Globus pallidus (tissue), 1 donor: ENCODE results near the gene KDM2A.
"Not testable (repeated sequence)": the region's sequence is repeated elsewhere in the genome, so short reads cannot be mapped to it uniquely, and the experiment has no call there.

Source experiments
- DNase-seq: peaks from one replicate; pipeline ENCODE4 v3.0.0-alpha.2; 2015; ENCODE audit warnings: low spot score

KDM2A gene

DNA sequence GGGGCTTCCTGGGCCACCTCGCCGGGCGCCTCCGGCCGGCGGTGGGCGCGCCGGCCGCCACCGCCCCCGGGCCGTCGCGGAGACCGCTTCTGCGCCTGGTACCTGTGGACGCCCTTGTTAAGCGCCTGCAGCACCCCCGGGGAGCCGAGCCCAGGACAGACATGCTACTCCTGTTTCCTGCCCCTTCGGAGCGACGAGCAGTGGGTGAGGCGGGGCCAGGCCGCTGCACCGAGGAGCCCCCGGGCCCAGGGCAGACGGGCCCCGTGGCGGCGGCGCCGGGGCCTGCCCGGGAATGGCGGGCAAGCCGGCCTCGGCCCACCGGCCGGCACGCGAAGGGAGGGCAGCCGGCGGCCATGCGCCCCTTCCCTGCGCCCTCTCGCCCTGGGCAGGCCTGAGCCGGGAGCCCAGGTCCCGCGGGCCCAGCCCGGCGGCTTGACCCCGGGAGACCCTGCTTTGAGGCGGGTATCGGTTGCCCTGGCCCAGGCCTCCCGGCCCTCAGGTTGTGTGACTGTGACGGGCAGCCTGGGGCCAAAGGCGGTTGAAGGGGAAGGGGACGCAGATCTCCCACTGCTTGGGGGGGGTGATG is 789 bp upstream of the KDM2A start:
- DNase-seq = peak; percentile 32

DNA sequence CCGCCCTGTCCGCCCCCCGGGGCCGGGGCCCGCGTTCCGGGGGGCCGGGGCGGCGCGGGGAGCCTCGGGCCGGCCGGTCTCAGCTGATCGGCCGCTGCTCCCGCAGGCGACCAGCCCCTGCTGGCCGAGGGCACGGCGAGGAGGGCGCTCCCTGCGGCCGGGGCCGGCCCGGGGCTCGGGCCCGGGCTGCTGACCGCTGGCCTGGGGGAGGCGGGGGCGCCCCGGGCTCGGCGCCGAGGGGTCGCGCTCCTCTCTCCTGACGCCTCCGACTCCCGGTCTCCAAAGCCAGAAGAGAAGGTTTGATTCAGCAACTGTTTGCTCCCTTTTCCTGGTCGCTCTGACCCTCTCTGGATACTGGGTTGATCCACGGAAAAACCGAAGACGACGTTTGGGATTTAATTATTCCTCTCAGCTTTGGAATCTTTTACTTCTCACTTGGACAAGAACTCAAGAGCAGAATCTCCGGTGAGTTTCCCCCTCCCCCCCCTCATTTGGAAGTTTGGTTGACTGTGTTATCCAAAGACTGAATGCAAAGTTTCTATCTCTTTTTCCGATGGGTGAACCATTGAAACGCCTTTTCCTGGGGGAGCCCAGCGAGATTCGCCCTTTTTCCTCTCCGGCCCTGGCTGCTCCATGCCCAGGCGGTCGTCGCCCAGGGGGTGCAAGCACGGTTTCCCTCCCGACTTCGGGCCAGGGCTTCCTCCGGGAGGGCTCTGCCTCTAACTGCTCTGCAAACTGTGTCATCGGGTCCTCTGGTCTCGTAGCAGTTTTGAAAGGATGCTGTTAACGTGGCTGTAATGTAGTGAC is 725 bp downstream of the KDM2A start:
- DNase-seq = peak; percentile 46

DNA sequence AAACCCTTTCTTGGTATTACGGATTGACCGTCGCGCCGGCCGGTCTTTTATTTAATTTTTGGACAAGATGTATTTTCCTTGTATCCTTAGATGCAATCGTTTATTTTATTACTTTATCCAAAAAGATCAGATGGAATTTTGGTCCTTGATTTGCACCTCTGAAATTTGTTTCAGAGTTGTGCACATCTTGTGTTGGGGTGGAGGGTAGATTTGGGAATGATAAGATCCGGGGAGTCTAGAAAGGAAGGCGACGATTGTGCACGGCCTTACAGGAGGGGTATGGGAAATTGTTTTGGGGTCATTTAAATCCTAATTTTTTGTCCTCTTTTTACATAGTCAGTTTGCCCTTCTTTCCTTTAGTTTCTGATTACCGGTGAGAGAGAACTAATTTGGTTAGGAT is 1.4 kb downstream of the KDM2A start:
- DNase-seq = no peak

DNA sequence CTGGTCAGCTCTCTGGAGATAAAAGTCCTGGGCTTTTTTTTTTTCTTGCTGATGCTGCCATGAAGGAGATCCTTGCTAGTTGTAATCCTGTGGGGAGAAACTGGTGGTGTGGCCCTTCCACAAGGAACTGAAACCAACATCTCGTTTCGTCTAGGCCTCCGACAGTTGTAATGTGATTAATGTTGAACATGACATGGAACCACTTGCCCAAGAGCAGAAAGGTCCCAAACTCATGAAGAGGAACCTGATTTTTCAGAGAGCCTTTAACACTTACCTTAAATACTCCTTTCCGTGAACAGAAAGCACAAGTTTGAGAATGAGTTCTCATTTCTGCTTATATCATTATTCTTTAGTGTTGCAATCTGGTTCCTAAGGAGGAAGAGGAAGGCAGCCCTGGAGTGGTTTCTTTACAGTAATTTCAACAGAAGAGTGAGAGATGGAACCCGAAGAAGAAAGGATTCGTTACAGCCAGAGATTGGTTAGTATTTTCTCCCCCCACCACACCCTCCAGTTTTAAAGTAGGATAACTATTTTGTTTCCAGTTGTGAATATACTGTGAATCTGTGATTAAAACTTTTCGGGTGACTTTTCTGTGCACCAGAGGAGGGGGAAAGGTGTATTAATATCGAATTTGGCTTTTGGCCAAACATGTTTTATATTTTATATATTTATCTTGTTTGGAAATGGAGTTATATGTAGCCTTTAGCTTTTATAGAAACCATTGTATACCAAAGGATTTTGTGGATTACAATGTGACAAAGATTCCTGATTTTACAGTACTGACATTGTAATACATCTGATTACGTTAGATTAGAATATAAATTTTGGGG is 2.0 kb downstream of the KDM2A start:
- peak; percentile 49 for DNase-seq

DNA sequence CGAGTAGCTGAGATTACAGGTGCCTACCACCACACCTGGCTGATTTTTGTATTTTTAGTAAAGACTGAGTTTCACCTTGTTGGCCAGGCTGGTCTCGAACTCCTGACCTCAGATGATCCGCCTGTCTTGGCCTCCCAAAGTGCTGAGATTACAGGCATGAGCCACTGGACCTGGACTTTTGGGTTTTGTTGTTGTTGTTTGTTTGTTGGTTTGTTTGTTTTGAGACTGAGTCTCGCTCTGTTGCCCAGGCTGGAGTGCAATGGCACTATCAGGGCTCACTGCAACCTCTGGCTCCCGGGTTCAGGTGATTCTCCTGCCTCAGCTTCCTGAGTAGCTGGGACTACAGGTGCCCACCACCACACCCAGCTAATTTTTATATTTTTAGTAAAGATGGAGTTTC is 4.7 kb downstream of the KDM2A start:
- DNase-seq = not testable (repeated sequence)

DNA sequence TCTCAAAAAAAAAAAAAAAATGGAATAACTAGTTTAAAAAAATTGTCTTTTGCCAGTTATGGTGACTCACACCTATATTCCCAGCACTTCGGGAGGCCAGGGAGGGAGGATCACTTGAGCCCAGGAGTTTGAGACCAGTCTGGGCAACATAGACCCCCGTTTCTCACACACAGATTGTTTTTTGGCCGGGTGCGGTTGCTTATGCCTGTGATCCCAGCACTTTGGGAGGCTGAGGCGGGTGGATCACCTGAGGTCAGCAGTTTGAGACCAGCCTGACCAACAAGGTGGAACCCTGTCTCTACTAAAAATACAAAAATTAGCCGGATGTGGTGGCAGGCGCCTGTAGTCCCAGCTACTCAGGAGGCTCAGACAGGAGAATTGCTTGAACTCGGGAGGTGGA is 7.2 kb downstream of the KDM2A start:
- DNase-seq = not testable (repeated sequence)

DNA sequence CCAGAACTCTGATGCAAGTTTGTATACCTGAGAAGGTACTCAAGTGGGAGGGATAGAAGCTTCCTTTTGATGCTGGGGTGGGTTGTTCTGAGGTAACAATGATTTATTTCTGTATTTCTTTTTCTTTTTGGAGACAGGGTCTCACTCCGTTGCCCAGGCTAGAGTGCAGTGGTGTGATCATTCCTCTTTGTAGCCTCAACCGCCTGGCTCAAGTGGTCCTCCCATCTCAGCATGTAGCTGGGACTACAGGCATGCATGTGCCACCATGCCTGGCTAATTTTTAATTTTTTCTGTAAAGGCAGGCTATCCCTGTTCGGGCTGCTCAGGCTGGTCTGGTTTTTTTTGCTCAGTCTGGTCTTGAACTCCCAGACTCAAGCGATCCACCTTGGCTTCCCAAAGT is 7.9 kb downstream of the KDM2A start:
- no peak for DNase-seq

DNA sequence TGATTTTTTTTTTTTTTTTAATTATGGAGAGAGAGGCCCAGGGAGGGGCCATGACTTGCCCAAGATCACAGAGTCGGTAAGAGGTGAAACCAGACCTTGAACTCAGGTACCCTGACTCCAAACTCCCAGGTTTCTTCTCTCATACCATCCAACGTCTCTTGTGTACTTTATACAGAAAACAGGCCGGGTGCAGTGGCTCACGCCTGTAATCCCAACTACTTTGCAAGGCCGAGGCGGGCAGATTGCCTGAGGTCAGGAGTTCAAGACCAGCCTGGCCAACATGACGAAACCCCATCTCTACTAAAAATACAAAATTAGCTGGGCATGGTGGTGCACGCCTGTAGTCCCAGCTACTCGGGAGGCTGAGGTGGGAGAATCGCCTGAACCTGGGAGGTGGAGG is 11.8 kb downstream of the KDM2A start:
- not testable (repeated sequence) for DNase-seq

DNA sequence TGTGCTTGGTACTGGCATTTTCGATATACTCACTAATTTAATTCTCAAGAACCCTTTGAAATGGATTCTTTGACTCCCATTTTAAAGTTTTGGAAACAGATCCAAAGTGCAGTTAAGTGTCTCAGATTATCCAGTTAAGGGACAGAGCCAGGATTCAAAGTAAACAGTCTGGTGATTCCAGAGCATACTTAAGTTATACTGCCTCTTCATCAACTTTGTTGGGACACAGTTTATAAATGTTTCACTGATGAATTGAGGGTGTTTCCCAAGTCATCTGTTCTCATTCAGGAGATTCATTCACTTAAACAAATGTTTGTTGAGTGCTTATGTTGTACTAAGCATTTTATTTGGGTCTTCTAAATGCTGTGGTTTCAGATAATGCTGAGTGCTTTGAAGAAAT is 17.1 kb downstream of the KDM2A start:
- no peak for DNase-seq

DNA sequence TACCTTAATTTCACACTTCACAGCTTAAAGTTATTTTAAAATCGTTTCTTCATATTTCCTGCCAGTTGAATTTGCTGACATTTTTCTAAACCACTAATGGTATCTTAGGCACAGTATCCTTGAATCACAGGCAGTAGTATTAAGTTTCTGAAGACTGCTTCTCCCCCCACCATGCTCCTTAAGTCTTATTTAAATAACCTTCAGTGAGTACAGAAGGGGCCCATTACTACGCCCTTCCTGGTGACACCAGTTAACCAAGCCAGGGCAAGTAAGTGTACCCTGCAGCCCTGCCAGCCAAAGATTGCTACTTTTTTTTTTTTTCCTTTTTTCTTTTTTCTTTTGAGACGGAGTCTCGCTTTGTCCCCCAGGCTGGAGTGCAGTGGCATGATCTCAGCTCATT is 19.9 kb downstream of the KDM2A start:
- DNase-seq = no peak

DNA sequence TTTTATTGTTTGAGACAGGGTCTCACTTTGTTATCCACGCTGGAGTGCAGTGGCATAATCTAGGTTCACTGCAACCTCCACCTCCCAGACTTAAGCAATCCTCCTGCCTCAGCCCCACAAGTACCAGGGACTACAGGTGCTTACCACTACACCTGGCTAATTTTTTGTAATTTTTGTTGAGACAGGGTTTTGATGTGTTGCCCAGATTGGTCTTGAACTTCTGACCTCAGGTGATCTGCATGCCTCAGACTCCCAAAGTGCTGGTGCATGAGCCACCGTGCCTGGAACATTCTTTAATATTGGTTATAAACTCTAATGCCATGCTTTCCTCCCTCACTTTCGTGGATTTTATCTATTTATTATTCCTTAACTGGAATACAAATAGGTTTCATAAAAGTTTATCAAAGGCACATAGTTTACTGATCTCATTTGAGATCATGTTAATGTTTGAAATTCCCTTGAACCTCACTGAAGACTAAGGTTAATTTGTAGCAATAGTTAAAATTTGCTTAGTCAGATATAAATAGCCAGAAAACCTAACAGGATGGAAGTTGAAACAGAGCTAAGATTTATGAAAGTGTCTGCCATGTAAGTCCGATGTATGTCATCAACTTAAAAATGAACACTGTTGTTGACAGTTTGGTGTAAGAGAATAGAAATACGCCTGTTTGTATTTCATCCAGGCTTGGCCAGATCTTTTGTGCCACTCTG is 27.6 kb downstream of the KDM2A start:
- no peak for DNase-seq

DNA sequence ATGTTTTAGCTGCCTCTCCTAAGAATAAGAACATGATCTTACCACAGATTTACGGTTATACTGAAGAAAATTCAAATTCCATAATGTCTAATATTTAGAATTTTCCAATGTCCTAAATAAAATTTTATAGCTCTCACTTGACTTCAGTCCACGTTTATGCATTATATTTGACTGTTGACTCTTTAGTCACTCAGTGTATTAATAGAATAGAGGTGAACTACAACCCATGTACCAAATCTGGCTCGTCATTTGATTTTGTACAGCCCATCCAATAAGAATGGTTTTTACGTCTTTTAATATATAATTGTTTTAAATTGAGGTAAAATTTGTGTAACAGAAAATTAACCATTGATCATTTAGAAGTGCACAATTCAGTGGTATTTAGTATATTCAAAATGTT is 34.9 kb downstream of the KDM2A start:
- no peak for DNase-seq

DNA sequence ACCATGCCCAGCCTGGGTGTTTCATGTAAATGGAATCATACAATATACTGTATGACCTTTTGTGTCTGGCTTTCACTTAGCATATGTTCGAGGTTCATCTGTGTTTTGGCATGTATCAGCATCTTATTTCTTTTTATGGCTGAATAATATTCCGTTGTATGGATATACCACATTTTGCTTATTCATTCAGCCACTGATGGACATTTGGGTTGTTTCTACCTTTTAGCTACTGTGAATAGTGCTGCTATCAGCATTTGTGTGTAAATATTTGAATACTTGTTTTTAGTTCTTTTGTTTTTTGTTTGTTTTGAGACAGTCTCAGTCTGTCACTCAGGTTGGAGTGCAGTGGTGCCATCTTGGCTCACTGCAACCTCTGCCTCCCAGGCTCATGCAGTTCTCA is 35.7 kb downstream of the KDM2A start:
- DNase-seq = no peak

DNA sequence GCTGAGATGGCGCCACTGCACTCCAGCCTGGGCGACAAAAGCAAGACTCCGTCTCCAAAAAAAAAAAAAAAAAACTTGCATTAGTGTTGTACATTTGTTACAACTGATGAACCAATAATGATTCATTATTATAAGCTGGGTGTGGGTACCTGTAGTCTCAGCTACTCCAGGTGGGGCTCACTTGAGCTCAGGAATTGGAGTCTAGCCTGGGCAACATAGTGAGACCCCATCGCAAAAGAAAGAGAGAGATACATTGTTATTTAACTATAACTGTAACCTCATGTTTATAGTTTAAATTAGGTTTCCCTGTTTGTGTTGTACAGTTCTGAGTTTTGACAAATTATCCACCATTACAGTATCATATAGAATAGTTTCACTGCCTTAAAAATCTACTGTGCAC is 38.6 kb downstream of the KDM2A start:
- DNase-seq = no peak

DNA sequence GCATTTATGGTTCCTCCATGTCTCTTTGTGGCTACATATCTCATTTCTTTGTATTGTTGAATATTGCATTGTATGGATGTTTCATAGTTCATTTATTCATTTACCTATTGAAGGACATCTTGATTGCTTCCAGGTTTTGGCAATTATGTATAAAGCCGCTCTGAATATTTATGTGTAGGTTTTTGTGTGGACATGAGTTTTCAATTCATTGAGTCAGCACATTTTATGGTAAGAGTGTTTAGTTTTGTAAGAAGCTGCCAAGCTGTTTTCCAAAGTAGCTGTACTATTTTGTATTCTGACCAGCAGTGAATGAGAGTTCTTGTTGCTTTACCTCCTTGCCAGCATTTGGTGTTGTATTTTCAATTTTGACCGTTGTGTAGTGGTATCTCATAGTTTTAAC is 39.2 kb downstream of the KDM2A start:
- no peak for DNase-seq

DNA sequence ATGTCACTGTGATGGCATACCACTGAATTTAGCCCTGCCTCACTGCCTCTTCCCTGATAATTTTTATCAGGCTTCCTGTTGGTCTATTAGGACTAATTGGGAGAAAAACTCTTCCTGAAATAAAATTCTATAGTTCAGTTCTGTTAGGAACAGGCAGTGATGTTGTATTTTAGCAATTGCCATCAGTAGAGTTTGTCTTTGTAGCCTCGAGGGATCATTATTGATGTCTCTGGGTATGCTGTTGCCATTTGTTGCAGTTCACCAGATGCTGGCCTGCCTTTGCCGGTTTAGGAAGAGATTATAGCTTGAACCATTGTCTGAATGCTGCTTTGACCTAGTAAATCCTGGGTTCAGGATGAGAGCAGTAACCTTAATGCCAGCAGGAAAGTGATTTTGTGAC is 41.0 kb downstream of the KDM2A start:
- no peak for DNase-seq

DNA sequence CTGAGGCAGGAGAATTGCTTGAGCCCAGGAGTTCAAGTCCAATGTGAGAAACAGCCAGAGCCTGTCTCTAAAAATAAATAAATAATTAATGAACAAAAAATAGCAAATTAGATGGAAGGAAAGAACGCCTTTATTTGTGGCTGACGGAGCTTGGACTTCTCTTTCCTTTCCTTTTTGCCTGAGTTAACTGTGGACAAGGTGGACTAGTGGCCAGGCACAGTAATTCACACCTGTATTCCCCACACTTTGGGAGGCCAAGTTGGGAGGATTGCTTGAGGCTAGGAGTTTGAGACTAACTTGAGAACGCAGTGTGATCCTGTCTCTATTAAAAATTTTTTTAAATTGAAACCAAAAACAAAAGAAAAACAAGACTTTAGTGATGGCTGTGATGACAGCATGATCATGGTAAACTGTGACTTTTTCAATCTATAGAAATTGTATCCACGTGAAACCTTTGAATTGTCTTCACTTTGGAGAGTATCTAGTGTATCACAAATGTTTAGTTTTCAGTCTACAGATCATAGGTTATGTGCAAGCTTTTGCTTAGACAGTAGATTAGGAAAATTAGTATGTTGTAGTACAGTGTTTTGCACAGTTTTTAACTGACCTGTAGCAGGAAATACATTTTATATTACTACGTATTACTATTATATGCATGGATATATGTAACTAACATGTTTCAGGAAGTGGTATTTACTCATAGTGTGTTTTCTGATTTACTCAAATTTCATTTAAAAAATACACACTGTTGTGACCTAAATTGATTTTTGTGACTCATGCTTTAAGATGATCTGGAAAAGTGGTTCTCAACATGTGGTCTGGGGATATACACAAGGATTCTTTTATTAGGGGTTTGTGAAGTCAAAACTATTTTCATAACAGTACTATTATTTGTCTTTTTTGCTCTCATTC is 42.1 kb downstream of the KDM2A start:
- DNase-seq = no peak

DNA sequence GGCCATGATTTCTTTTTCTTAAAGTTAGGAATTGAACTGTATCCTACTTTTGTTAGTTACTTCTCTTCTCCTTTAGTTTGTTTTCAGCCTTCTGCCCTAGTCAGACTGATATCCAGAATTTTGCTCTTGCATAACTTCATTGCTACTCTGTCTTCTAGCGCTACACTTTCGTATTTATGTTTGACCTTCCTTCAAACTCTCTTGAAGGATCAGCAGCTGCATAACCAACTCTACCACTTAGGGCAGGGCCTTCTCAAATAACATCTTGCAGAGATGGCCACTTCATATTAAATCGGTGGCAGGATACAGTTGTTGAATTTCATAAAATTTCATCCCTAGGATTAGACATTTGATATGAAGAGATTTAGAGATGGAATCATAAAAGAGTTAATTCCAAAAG is 43.9 kb downstream of the KDM2A start:
- DNase-seq = no peak

DNA sequence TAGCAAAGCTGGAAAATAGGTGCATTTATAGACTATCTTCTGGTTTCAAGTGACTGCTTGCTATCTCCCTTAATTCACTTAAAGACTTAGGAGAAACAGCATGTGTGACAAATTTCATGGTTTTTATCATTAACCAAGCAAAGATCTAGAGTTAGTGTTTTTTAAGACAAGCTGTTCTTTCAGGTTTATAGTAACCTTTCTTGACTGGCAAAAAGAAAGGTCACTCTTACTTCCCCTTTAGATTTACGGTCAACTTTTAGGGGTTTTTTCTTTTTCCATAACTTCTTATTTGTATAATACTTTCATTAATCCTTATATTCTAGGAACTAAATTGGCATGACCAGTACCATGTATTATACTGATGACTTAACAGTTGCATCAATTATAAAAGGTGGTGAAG is 46.6 kb downstream of the KDM2A start:
- no peak for DNase-seq

DNA sequence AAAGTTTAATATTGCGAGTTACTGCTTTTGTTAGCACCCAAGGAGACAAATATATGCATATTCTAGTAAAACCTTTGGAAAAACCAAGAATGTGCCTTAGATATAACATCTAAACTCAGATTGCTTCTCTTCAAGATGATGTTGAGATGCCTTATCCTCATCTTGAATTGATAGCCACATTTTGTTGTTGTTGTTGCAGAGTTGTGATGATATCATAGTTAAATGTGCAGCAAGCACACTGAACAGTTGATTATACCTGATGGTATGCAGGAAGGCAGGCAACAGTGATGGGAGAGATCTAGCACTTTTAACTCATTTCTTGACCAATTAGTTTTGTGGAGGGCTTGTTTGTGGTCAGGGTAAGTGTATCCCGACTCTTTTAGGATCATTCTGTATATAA is 48.0 kb downstream of the KDM2A start:
- DNase-seq = no peak

DNA sequence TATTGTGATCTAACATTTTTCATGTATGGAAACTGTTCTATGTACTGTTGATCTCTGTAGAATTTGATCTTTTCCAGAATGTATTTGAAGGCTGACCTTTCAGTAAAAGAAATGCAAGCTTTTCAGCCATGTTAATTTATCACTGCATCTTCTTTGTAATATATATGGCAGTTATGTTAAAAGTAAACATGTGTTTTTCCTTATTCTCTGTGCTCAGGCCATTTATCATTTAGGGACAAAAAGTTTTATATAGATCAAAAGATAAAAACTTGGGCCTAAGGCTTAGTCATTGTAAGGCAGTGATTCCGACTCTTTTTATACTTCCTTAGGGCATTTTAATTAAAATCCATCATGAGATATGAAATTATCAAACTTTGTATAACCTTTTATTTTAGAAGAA is 48.7 kb downstream of the KDM2A start:
- no peak for DNase-seq
